A549 (cell line): ENCODE measurements around the gene ESRRG.

Experiments used
- BHLHE40 ChIP-seq: IDR thresholded peaks from 2 replicates; pipeline ENCODE4 v1.6.1; 2012; ENCODE audit warnings: low read depth, low read length, inconsistent platforms
- HOXA7 ChIP-seq: fragments of 250-450 bp; sonication (Bioruptor Pico); IDR thresholded peaks from 2 replicates; pipeline ENCODE4 v1.5.0; 2020; ENCODE audit warnings: mild to moderate bottlenecking, moderate library complexity
- KDM5A ChIP-seq: fragments of 200-600 bp; sonication (generic); IDR thresholded peaks from 2 replicates; pipeline ENCODE4 v1.6.1; 2016; ENCODE audit warnings: antibody characterized with exemption, mild to moderate bottlenecking
- MYC ChIP-seq: IDR thresholded peaks from 2 replicates; pipeline ENCODE4 v1.6.1; 2012; ENCODE audit warnings: mild to moderate bottlenecking, inconsistent platforms, low read length, improper control_type of control experiment, borderline replicate concordance
- POLR2A ChIP-seq: IDR thresholded peaks from 2 replicates; pipeline ENCODE4 v1.6.1; 2012; ENCODE audit warnings: mild to moderate bottlenecking, low read length
- POLR2AphosphoS2 ChIP-seq: conservative IDR thresholded peaks from 2 replicates; pipeline ENCODE4 v1.6.1; 2012; ENCODE audit warnings: low read length, improper control_type of control experiment, inconsistent platforms
- RAD21 ChIP-seq, 2 experiments: fragments of >200 bp in 1 of 2; sonication (Bioruptor Twin) in 1 of 2; formaldehyde crosslinking in 1 of 2; IDR thresholded peaks in 1 of 2; conservative IDR thresholded peaks in 1 of 2; 2 replicates in 1 of 2; 3 replicates in 1 of 2; pipeline ENCODE4 v1.6.1; 2012 to 2018; ENCODE audit warnings: inconsistent platforms in 1 of 2
- TF ChIP-seq, protein P1 (sequence below): fragments of >200 bp; sonication (Bioruptor Twin); formaldehyde crosslinking; IDR thresholded peaks from 3 replicates; pipeline ENCODE4 v1.5.1; 2016

- no peak for TF ChIP-seq POLR2AphosphoS2
- no peak for TF ChIP-seq BHLHE40
- TF ChIP-seq POLR2A: no peak
- TF ChIP-seq RAD21 (conservative IDR thresholded peaks at IDR 0.05 in 1 of 2, IDR thresholded peaks at IDR 0.05 in 1 of 2): no peak
- no peak for TF ChIP-seq KDM5A
- no peak for TF ChIP-seq HOXA7 (CRISPR knock-in tag)
- no peak for TF ChIP-seq MYC
- TF ChIP-seq, protein P1, sequence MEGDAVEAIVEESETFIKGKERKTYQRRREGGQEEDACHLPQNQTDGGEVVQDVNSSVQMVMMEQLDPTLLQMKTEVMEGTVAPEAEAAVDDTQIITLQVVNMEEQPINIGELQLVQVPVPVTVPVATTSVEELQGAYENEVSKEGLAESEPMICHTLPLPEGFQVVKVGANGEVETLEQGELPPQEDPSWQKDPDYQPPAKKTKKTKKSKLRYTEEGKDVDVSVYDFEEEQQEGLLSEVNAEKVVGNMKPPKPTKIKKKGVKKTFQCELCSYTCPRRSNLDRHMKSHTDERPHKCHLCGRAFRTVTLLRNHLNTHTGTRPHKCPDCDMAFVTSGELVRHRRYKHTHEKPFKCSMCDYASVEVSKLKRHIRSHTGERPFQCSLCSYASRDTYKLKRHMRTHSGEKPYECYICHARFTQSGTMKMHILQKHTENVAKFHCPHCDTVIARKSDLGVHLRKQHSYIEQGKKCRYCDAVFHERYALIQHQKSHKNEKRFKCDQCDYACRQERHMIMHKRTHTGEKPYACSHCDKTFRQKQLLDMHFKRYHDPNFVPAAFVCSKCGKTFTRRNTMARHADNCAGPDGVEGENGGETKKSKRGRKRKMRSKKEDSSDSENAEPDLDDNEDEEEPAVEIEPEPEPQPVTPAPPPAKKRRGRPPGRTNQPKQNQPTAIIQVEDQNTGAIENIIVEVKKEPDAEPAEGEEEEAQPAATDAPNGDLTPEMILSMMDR: no peak
These were observed 16.6 kb upstream of the ESRRG start for GRCh38 chr1:216739793-216740192.
